A549 (cell line): ENCODE measurements around the gene TNS3. TPM values are rescaled to one million over a fixed set of nuclear protein-coding genes. Genes with fewer than 3 reads are reported as not detected.

Source experiments
- ATAC-seq, 2 experiments: fragments of 200-7000 bp in 1 of 2; fragments of >200 bp in 1 of 2; cut with Nextera tagmentation in 1 of 2; cut with Tn5 transposase in 1 of 2; 3 replicates each; pipeline versions ENCODE4 v1.8.0 to v1.9.1; 2018 to 2020; ENCODE audit warnings: mild to moderate bottlenecking in 1 of 2, moderate library complexity in 1 of 2
- CTCF ChIA-PET: fragments of 300-600 bp; sonication (Branson Sonifier 250); formaldehyde crosslinking; extraction: SDS; loops from one replicate; lab custom pipeline; 2021; ENCODE audit warnings: antibody characterized with exemption, inconsistent platforms; lab: Yijun Ruan, JAX
- POLR2A ChIA-PET: fragments of 350-600 bp; formaldehyde crosslinking; extraction: SDS; loops from one replicate; lab custom pipeline; 2021; ENCODE audit warnings: antibody characterized with exemption, inconsistent platforms; lab: Yijun Ruan, JAX
- DNase-seq, 2 experiments: peaks; one replicate each; pipeline versions ENCODE4 v3.0.0 to v3.0.0-alpha.2; 2011 to 2016; ENCODE audit warnings: low read depth in 1 of 2, low spot score in 1 of 2
- FAIRE-seq: peaks from 2 replicates; lab custom pipeline; 2011; peaks lifted over from hg19 to GRCh38; lab: Jason Lieb, UNC
- H3K27ac ChIP-seq, 2 experiments: fragments of >200 bp; sonication (Bioruptor Twin); formaldehyde crosslinking; 3 replicates each; pipeline ENCODE4 v1.5.1; 2016 to 2017
- H3K4me1 ChIP-seq: fragments of >200 bp; sonication (Bioruptor Twin); formaldehyde crosslinking; 3 replicates; pipeline ENCODE4 v1.6.1; 2016
- H3K4me2 ChIP-seq: fragments of >200 bp; sonication (Bioruptor Twin); formaldehyde crosslinking; 3 replicates; pipeline ENCODE4 v1.6.1; 2016
- H3K4me3 ChIP-seq: fragments of >200 bp; sonication (Bioruptor Twin); formaldehyde crosslinking; 3 replicates; pipeline ENCODE4 v1.5.1; 2016
- H3K9me3 ChIP-seq: fragments of >200 bp; sonication (Bioruptor Twin); formaldehyde crosslinking; 3 replicates; pipeline ENCODE4 v1.6.1; 2016
- CEBPB ChIP-seq, 2 experiments: fragments of >200 bp in 1 of 2; sonication (Bioruptor Twin) in 1 of 2; formaldehyde crosslinking in 1 of 2; IDR thresholded peaks; 2 replicates each; pipeline ENCODE4 v1.6.1; 2012 to 2016
- FOXS1 ChIP-seq: fragments of 250-450 bp; sonication (Bioruptor Pico); IDR thresholded peaks from 2 replicates; pipeline ENCODE4 v1.5.0; 2020; ENCODE audit warnings: mild to moderate bottlenecking, moderate library complexity
- GATA3 ChIP-seq: IDR thresholded peaks from 2 replicates; pipeline ENCODE4 v1.6.1; 2012; ENCODE audit warnings: borderline replicate concordance
- HDAC2 ChIP-seq: fragments of 200-600 bp; sonication (generic); IDR thresholded peaks from 2 replicates; pipeline ENCODE4 v1.6.1; 2016
- HOXA7 ChIP-seq: fragments of 250-450 bp; sonication (Bioruptor Pico); IDR thresholded peaks from 2 replicates; pipeline ENCODE4 v1.5.0; 2020; ENCODE audit warnings: mild to moderate bottlenecking, moderate library complexity
- KDM1A ChIP-seq: fragments of 200-600 bp; sonication (generic); IDR thresholded peaks from 2 replicates; pipeline ENCODE4 v1.6.1; 2016; ENCODE audit warnings: low read depth, mild to moderate bottlenecking
- KDM5A ChIP-seq: fragments of 200-600 bp; sonication (generic); IDR thresholded peaks from 2 replicates; pipeline ENCODE4 v1.6.1; 2016; ENCODE audit warnings: antibody characterized with exemption, mild to moderate bottlenecking
- MAFK ChIP-seq: fragments of 450-650 bp; IDR thresholded peaks from 2 replicates; pipeline ENCODE4 v1.6.1; 2014; ENCODE audit not compliant: partially characterized antibody
- NFE2L2 ChIP-seq: fragments of 150-350 bp; conservative IDR thresholded peaks from 2 replicates; pipeline ENCODE4 v1.6.1; 2014; ENCODE audit warnings: low read length
- PHF8 ChIP-seq: fragments of 200-600 bp; sonication (generic); IDR thresholded peaks from 2 replicates; pipeline ENCODE4 v1.6.1; 2016; ENCODE audit warnings: low read depth, mild to moderate bottlenecking, antibody characterized with exemption, moderate library complexity, borderline replicate concordance
- RARB ChIP-seq: fragments of 250-450 bp; sonication (Bioruptor Pico); IDR thresholded peaks from 2 replicates; pipeline ENCODE4 v1.8.0; 2021; ENCODE audit warnings: mild to moderate bottlenecking, moderate library complexity
- RFX5 ChIP-seq: fragments of 450-650 bp; IDR thresholded peaks from 2 replicates; pipeline ENCODE4 v1.7.1; 2014; ENCODE audit warnings: antibody characterized with exemption, mild to moderate bottlenecking, moderate library complexity
- RNF2 ChIP-seq: fragments of 200-600 bp; sonication (generic); IDR thresholded peaks from 2 replicates; pipeline ENCODE4 v1.6.1; 2016; ENCODE audit warnings: low read depth, mild to moderate bottlenecking, antibody characterized with exemption, moderate library complexity, borderline replicate concordance
- SREBF2 ChIP-seq: fragments of 450-650 bp; IDR thresholded peaks from 2 replicates; pipeline ENCODE4 v1.6.1; 2014; ENCODE audit warnings: mild to moderate bottlenecking, moderate library complexity
- TP53 ChIP-seq: fragments of 250-450 bp; sonication (Bioruptor Pico); IDR thresholded peaks from 2 replicates; pipeline ENCODE4 v1.5.0; 2021; ENCODE audit warnings: mild to moderate bottlenecking, moderate library complexity
- ZFP36 ChIP-seq: fragments of 450-650 bp; IDR thresholded peaks from 2 replicates; pipeline ENCODE4 v1.6.1; 2014; ENCODE audit warnings: borderline replicate concordance; ENCODE audit not compliant: partially characterized antibody
- WGBS: methylation state at CpG from one replicate; pipeline ENCODE4 v1.1.6; 2017; ENCODE audit errors: missing lambda C conversion rate; 5-methylcytosine and 5-hydroxymethylcytosine counted together
- polyA plus RNA-seq, 4 experiments: library from polyadenylated mRNA; depleted of rRNA in 3 of 4; stranded (reverse); fragments of >200 nt; fragmentation: RNase III in 1 of 4; extraction: RNeasy Plus Mini Kit Qiagen cat#74134 plus additional on column Dnase treatment in 1 of 4; gene quantifications; 2 replicates in 3 of 4; 3 replicates in 1 of 4; pipeline ENCODE4 v1.2.3, GENCODE V29; 2011 to 2017
- TF ChIP-seq, protein P1 (sequence below): fragments of >200 bp; sonication (Bioruptor Twin); formaldehyde crosslinking; IDR thresholded peaks from 3 replicates; pipeline ENCODE4 v1.5.1; 2016
- TF ChIP-seq, protein P2 (sequence below): fragments of 450-650 bp; IDR thresholded peaks from 2 replicates; pipeline ENCODE4 v1.6.1; 2014; ENCODE audit warnings: antibody characterized with exemption
- TF ChIP-seq, protein P3 (sequence below): fragments of 250-450 bp; sonication (Bioruptor Pico); IDR thresholded peaks from 2 replicates; pipeline ENCODE4 v1.5.0; 2020; ENCODE audit warnings: low read depth, mild to moderate bottlenecking, moderate library complexity
- TF ChIP-seq, protein P4 (sequence below): IDR thresholded peaks from 2 replicates; pipeline ENCODE4 v1.6.1; 2012

The TNS3 gene
- polyA plus RNA-seq, 2 of the 4 experiments (the other 2 are of a cell fraction), result 107 to 134 TPM

DNA sequence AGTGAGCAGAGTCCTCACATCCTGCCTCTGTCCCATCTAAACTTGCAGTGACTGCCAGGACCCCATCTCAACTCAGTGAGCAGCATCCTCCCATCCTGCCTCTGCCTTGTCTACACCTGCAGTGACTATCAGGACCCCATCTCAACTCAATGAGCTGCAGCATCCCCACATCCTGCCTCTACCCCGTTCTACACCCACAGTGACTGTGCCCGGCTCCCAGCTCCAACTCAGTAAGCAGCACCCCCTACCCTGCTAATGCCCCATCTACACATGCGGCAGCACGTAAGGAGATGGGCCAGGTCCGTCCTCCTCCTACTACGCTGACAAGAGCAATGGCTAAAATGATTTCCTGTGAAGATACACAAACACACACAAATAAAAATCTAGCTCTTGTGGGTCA lies 65.5 kb downstream of the TNS3 start:
- ATAC-seq, result no peak
- POLR2A ChIA-PET, result no interaction called here
- H3K4me3 ChIP-seq, result no peak overlapping the region
- CTCF ChIA-PET, result no interaction called here
- peaks cover 98% of the 10 kb centered on the region for H3K4me1 ChIP-seq
- 95% methylated on average over 6 of the region's 6 CpGs for WGBS
- TF ChIP-seq, protein P1, sequence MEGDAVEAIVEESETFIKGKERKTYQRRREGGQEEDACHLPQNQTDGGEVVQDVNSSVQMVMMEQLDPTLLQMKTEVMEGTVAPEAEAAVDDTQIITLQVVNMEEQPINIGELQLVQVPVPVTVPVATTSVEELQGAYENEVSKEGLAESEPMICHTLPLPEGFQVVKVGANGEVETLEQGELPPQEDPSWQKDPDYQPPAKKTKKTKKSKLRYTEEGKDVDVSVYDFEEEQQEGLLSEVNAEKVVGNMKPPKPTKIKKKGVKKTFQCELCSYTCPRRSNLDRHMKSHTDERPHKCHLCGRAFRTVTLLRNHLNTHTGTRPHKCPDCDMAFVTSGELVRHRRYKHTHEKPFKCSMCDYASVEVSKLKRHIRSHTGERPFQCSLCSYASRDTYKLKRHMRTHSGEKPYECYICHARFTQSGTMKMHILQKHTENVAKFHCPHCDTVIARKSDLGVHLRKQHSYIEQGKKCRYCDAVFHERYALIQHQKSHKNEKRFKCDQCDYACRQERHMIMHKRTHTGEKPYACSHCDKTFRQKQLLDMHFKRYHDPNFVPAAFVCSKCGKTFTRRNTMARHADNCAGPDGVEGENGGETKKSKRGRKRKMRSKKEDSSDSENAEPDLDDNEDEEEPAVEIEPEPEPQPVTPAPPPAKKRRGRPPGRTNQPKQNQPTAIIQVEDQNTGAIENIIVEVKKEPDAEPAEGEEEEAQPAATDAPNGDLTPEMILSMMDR, result no peak
- TF ChIP-seq SREBF2 (no peak), GATA3 (no peak), FOXS1 (CRISPR knock-in tag) (no peak)
- TF ChIP-seq, protein P2, sequence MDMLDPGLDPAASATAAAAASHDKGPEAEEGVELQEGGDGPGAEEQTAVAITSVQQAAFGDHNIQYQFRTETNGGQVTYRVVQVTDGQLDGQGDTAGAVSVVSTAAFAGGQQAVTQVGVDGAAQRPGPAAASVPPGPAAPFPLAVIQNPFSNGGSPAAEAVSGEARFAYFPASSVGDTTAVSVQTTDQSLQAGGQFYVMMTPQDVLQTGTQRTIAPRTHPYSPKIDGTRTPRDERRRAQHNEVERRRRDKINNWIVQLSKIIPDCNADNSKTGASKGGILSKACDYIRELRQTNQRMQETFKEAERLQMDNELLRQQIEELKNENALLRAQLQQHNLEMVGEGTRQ, result no peak
- TF ChIP-seq, all 56 proteins: peak for 0
- FAIRE-seq, result no peak
- H3K27ac ChIP-seq, result peak overlapping the region in 1 of 2 experiments; percentile 47; a peak in 2 of 6 replicates
- H3K4me2 ChIP-seq, result no peak overlapping the region
- DNase-seq, result no peak
- no peaks in the 10 kb centered on the region for H3K9me3 ChIP-seq

DNA sequence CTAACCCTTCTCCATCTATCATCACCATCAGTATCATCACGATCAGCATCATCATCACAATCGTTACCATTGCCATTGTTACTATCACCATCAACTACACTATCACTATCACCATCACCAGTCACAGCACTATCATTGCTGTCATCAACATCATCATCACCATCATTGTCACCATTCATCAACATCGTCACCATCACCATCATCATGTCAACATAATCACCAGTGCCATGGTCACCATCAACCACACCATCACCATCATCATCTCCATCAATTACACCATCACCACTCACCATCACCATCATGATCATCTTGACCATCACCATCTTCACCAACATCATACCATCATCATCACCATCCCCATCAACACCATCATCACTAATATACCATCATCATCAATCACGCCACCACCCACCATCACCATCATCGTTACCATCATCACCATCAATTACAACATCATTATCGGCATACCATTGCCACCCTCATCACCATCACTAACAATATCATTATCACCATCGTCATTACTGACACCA lies 66.5 kb downstream of the TNS3 start:
- CTCF ChIA-PET, result no interaction called here
- Histone ChIP-seq H3K27ac (no peak overlapping the region), H3K4me3 (no peak overlapping the region), H3K9me3 (no peaks in the 10 kb centered on the region), H3K4me2 (no peak overlapping the region), H3K4me1 (peaks cover 91% of the 10 kb centered on the region)
- DNase-seq (no peak), ATAC-seq (no peak), FAIRE-seq (peak; percentile 13)
- POLR2A ChIA-PET, result no interaction called here
- 97% methylated on average over 7 of the region's 7 CpGs for WGBS
- no peak for TF ChIP-seq CEBPB (IDR thresholded peaks at IDR 0.05)
- TF ChIP-seq, protein P3, sequence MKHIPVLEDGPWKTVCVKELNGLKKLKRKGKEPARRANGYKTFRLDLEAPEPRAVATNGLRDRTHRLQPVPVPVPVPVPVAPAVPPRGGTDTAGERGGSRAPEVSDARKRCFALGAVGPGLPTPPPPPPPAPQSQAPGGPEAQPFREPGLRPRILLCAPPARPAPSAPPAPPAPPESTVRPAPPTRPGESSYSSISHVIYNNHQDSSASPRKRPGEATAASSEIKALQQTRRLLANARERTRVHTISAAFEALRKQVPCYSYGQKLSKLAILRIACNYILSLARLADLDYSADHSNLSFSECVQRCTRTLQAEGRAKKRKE (CRISPR knock-in tag), result no peak
- TF ChIP-seq NFE2L2, result no peak
- no peak for TF ChIP-seq KDM1A
- TF ChIP-seq TP53 (CRISPR knock-in tag), result no peak
- TF ChIP-seq PHF8, result no peak
- no peak for TF ChIP-seq RFX5
- no peak for TF ChIP-seq HOXA7 (CRISPR knock-in tag)

DNA sequence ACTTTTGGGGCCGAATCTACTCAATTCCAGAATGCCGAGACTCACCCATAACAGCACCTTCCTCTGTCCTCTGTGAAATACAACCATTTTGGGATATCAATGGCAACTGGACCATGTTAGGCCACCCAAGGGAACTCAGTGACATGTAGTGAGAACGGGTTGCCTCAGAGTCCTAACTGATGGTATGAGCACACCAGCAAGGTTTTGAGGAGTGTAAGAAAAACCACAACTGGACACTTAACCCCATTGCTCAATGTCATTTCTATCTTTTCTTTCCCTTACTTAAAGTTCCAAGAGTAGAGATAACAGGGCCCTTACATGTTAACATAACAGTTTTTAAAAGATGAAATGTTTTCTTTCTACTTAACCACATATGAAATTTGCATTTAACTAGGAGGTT lies 67.1 kb downstream of the TNS3 start:
- ChIA-PET CTCF (no interaction called here), POLR2A (no interaction called here)
- no peak overlapping the region for H3K4me2 ChIP-seq
- no peaks in the 10 kb centered on the region for H3K9me3 ChIP-seq
- no peak for DNase-seq
- H3K4me1 ChIP-seq, result peaks cover 85% of the 10 kb centered on the region
- peak overlapping the region in 1 of 2 experiments; percentile 52; a peak in 1 of 6 replicates for H3K27ac ChIP-seq
- TF ChIP-seq, protein P4, sequence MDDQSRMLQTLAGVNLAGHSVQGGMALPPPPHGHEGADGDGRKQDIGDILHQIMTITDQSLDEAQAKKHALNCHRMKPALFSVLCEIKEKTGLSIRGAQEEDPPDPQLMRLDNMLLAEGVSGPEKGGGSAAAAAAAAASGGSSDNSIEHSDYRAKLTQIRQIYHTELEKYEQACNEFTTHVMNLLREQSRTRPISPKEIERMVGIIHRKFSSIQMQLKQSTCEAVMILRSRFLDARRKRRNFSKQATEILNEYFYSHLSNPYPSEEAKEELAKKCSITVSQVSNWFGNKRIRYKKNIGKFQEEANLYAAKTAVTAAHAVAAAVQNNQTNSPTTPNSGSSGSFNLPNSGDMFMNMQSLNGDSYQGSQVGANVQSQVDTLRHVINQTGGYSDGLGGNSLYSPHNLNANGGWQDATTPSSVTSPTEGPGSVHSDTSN, result no peak
- TF ChIP-seq MAFK (no peak), TP53 (CRISPR knock-in tag) (no peak), RNF2 (no peak), KDM5A (no peak), ZFP36 (no peak), CEBPB (IDR thresholded peaks at IDR 0.05) (no peak), PHF8 (no peak), RARB (CRISPR knock-in tag) (no peak), HDAC2 (no peak)
- TF ChIP-seq, protein P3 (CRISPR knock-in tag), result no peak
- no peak overlapping the region for H3K4me3 ChIP-seq
- 96% methylated on average over 3 of the region's 3 CpGs for WGBS
- no peak for ATAC-seq
- FAIRE-seq, result peak; percentile 18
